BE2C (cell line): ENCODE results near the gene SERF1B. TPM values are rescaled to one million over a fixed set of nuclear protein-coding genes. Genes with fewer than 3 reads are reported as not detected.
"Not testable (repeated sequence)": the region's sequence is repeated elsewhere in the genome, so short reads cannot be mapped to it uniquely, and the experiment has no call there.

Source experiments
- DNase-seq: peaks from one replicate; pipeline ENCODE4 v3.0.0-alpha.2; 2020
- H3K27me3 ChIP-seq: fragments of 250-450 bp; sonication (Bioruptor Pico); 2 replicates; pipeline ENCODE4 v1.5.1; 2020; ENCODE audit warnings: mild to moderate bottlenecking
- H3K36me3 ChIP-seq: fragments of 250-450 bp; sonication (Bioruptor Pico); 2 replicates; pipeline ENCODE4 v1.5.1; 2020; ENCODE audit warnings: mild to moderate bottlenecking
- H3K4me1 ChIP-seq: fragments of 250-450 bp; sonication (Bioruptor Pico); 2 replicates; pipeline ENCODE4 v1.5.1; 2020
- H3K4me3 ChIP-seq: 2 replicates; pipeline ENCODE4 v1.5.1; 2011; ENCODE audit warnings: low read depth, low read length
- H3K9me3 ChIP-seq: fragments of 250-450 bp; sonication (Bioruptor Pico); 2 replicates; pipeline ENCODE4 v1.5.1; 2020
- polyA plus RNA-seq: library from polyadenylated mRNA; unstranded; fragments of >200 nt; gene quantifications from one replicate; pipeline ENCODE4 v1.2.1, GENCODE V29; 2012; ENCODE audit warnings: low read depth, missing spikeins; ENCODE audit not compliant: insufficient read length, insufficient read depth

Gene SERF1B
- 35.1 TPM for polyA plus RNA-seq

GRCh38 chr5:70025106-70025844, at the start of gene SERF1B:
TSS of gene SERF1B (plus strand) at chr5:70025251. CDS start at chr5:70025452, 201 bp downstream.
- not testable (repeated sequence) for H3K9me3 ChIP-seq, DNase-seq, H3K4me1 ChIP-seq, H3K27me3 ChIP-seq, H3K4me3 ChIP-seq, H3K36me3 ChIP-seq

- not testable (repeated sequence) for DNase-seq, H3K9me3 ChIP-seq, H3K4me3 ChIP-seq, H3K4me1 ChIP-seq, H3K36me3 ChIP-seq, H3K27me3 ChIP-seq
These were observed 33.3 kb upstream of the SERF1B start for GRCh38 chr5:69991713-69992112.

- H3K4me1 ChIP-seq, H3K4me3 ChIP-seq, H3K27me3 ChIP-seq, H3K9me3 ChIP-seq, H3K36me3 ChIP-seq, DNase-seq: not testable (repeated sequence)
These were observed 29.5 kb upstream of the SERF1B start for GRCh38 chr5:69995535-69995934.

GRCh38 chr5:70020660-70021059, 4.4 kb upstream of the SERF1B start:
- not testable (repeated sequence) for H3K36me3 ChIP-seq, DNase-seq, H3K9me3 ChIP-seq, H3K27me3 ChIP-seq, H3K4me3 ChIP-seq, H3K4me1 ChIP-seq

- not testable (repeated sequence) for H3K4me3 ChIP-seq, H3K4me1 ChIP-seq, H3K27me3 ChIP-seq, H3K36me3 ChIP-seq, DNase-seq, H3K9me3 ChIP-seq
These were observed 744 bp downstream of the SERF1B start for GRCh38 chr5:70025845-70026145.

GRCh38 chr5:70031204-70031603, 6.2 kb downstream of the SERF1B start:
- not testable (repeated sequence) for H3K9me3 ChIP-seq, DNase-seq, H3K27me3 ChIP-seq, H3K4me1 ChIP-seq, H3K4me3 ChIP-seq, H3K36me3 ChIP-seq

GRCh38 chr5:70041411-70041810, 16.4 kb downstream of the SERF1B start:
- not testable (repeated sequence) for H3K36me3 ChIP-seq, H3K27me3 ChIP-seq, H3K9me3 ChIP-seq, H3K4me1 ChIP-seq, H3K4me3 ChIP-seq, DNase-seq

GRCh38 chr5:70049790-70050142, 24.7 kb downstream of the SERF1B start:
- H3K4me3 ChIP-seq, H3K4me1 ChIP-seq, H3K27me3 ChIP-seq, H3K9me3 ChIP-seq, DNase-seq, H3K36me3 ChIP-seq: not testable (repeated sequence)

- H3K4me3 ChIP-seq, H3K27me3 ChIP-seq, H3K9me3 ChIP-seq, DNase-seq, H3K36me3 ChIP-seq, H3K4me1 ChIP-seq: not testable (repeated sequence)
These were observed 31.4 kb downstream of the SERF1B start for GRCh38 chr5:70056289-70056942.

GRCh38 chr5:70057140-70057539, 32.1 kb downstream of the SERF1B start:
- H3K4me1 ChIP-seq, H3K9me3 ChIP-seq, H3K4me3 ChIP-seq, DNase-seq, H3K36me3 ChIP-seq, H3K27me3 ChIP-seq: not testable (repeated sequence)

GRCh38 chr5:70077632-70078031, 52.6 kb downstream of the SERF1B start:
- not testable (repeated sequence) for H3K9me3 ChIP-seq, H3K36me3 ChIP-seq, DNase-seq, H3K4me1 ChIP-seq, H3K4me3 ChIP-seq, H3K27me3 ChIP-seq

GRCh38 chr5:70088907-70089464, 63.9 kb downstream of the SERF1B start:
- DNase-seq, H3K9me3 ChIP-seq, H3K27me3 ChIP-seq, H3K4me1 ChIP-seq, H3K36me3 ChIP-seq, H3K4me3 ChIP-seq: not testable (repeated sequence)

GRCh38 chr5:70091776-70092175, 66.7 kb downstream of the SERF1B start:
- DNase-seq, H3K4me1 ChIP-seq, H3K4me3 ChIP-seq, H3K27me3 ChIP-seq, H3K36me3 ChIP-seq, H3K9me3 ChIP-seq: not testable (repeated sequence)
